Nephron (organoid): ENCODE measurements around the gene SPATA2.

Experiments used
- H3K27ac Mint-ChIP-seq, 3 experiments: 2 replicates each; pipeline ENCODE4 v1.8.0; 2020; ENCODE audit warnings: mixed read lengths in 3 of 3, mild to moderate bottlenecking in 2 of 3, moderate library complexity in 1 of 3
- H3K27me3 Mint-ChIP-seq: 2 replicates; pipeline ENCODE4 v1.8.0; 2021; ENCODE audit warnings: low read depth, mild to moderate bottlenecking, moderate library complexity, mixed read lengths
- H3K36me3 Mint-ChIP-seq: 2 replicates; pipeline ENCODE4 v1.8.0; 2020; ENCODE audit warnings: low read depth, mixed read lengths
- H3K4me1 Mint-ChIP-seq: 2 replicates; pipeline ENCODE4 v1.8.0; 2020; ENCODE audit warnings: mixed read lengths
- H3K4me3 Mint-ChIP-seq, 3 experiments: 2 replicates each; pipeline ENCODE4 v1.8.0; 2020; ENCODE audit warnings: mild to moderate bottlenecking in 3 of 3, mixed read lengths in 3 of 3, moderate library complexity in 2 of 3
- H3K9me3 Mint-ChIP-seq: 2 replicates; pipeline ENCODE4 v1.8.0; 2020; ENCODE audit warnings: mixed read lengths
- TF ChIP-seq, protein P1 (sequence below), 3 experiments: fragments of 200-600 bp; sonication (generic); IDR thresholded peaks; one replicate each; pipeline ENCODE4 v1.5.0; 2021; ENCODE audit warnings: antibody characterized with exemption in 3 of 3; ENCODE audit not compliant: unreplicated experiment in 3 of 3

The SPATA2 gene

GRCh38 chr20:49854190-49854875 is 61.0 kb downstream of the SPATA2 start:
- TF ChIP-seq, protein P1, sequence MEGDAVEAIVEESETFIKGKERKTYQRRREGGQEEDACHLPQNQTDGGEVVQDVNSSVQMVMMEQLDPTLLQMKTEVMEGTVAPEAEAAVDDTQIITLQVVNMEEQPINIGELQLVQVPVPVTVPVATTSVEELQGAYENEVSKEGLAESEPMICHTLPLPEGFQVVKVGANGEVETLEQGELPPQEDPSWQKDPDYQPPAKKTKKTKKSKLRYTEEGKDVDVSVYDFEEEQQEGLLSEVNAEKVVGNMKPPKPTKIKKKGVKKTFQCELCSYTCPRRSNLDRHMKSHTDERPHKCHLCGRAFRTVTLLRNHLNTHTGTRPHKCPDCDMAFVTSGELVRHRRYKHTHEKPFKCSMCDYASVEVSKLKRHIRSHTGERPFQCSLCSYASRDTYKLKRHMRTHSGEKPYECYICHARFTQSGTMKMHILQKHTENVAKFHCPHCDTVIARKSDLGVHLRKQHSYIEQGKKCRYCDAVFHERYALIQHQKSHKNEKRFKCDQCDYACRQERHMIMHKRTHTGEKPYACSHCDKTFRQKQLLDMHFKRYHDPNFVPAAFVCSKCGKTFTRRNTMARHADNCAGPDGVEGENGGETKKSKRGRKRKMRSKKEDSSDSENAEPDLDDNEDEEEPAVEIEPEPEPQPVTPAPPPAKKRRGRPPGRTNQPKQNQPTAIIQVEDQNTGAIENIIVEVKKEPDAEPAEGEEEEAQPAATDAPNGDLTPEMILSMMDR (IDR thresholded peaks at IDR 0.05; ENCODE audit: unreplicated experiment in 3 of 3) = no peak
- peaks cover 18% of the 10 kb centered on the region for H3K36me3 Mint-ChIP-seq
- H3K9me3 Mint-ChIP-seq = no peaks in the 10 kb centered on the region
- no peak overlapping the region for H3K27ac Mint-ChIP-seq
- H3K27me3 Mint-ChIP-seq = no peaks in the 10 kb centered on the region
- H3K4me1 Mint-ChIP-seq = peaks cover 6% of the 10 kb centered on the region
- H3K4me3 Mint-ChIP-seq = no peak overlapping the region

DNA sequence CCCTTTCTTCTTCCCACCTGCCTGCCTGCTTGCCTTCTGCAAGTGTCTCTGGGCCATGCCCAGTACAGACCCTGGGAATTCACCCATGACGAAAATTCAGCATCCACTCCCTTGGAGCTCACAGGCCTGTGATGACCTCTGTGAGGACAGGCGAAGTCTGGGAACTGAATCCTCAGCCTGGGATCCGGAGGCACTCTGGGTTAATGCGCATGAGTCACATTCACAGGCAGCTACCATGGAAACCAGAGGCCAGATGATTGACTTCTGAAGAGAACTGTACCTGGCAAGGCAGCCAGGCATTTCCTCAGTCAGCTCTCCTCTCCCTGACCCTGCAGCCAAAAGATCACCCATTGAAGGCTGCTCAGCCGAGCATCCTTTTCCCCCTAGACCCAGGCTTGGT is 61.7 kb downstream of the SPATA2 start:
- Mint-ChIP-seq H3K4me3 (no peak overlapping the region), H3K27me3 (no peaks in the 10 kb centered on the region), H3K27ac (peak overlapping the region in 1 of 3 experiments; percentile 37), H3K4me1 (peaks cover 10% of the 10 kb centered on the region), H3K36me3 (peaks cover 24% of the 10 kb centered on the region), H3K9me3 (no peaks in the 10 kb centered on the region)
- TF ChIP-seq, protein P1 (IDR thresholded peaks at IDR 0.05; ENCODE audit: unreplicated experiment in 3 of 3) = no peak
